HG03097 (cell line): ENCODE measurements around the gene SEMA4C.

Source experiments
- ATAC-seq: cut with Tn5 transposase; IDR thresholded peaks from one replicate; pipeline ENCODE4 v1.9.1; 2021; ENCODE audit not compliant: unreplicated experiment, low FRiP score

The SEMA4C gene

DNA sequence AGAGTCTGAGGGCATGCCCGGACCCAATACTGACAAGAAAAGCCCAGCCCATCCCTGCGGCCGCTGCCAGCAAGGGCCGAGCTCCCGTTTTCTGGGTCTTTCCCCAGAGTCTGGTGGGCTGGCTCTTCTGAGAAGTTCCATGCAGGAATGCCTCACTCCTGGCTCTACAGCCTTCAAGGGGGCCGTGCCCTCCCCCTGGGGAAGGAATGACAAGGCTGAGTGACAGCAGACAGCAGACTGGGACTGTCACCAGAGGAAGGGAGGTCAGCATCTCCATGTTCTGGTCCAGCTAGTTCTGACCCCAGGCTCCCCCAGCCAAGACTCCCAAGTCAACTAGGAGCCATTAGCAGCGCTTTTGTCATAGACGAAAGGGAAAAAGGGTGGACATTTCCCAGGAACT, 13.0 kb upstream of the SEMA4C start:
- ATAC-seq: no peak

GRCh38 chr2:96882230-96882629, 12.3 kb upstream of the SEMA4C start:
- no peak for ATAC-seq

DNA sequence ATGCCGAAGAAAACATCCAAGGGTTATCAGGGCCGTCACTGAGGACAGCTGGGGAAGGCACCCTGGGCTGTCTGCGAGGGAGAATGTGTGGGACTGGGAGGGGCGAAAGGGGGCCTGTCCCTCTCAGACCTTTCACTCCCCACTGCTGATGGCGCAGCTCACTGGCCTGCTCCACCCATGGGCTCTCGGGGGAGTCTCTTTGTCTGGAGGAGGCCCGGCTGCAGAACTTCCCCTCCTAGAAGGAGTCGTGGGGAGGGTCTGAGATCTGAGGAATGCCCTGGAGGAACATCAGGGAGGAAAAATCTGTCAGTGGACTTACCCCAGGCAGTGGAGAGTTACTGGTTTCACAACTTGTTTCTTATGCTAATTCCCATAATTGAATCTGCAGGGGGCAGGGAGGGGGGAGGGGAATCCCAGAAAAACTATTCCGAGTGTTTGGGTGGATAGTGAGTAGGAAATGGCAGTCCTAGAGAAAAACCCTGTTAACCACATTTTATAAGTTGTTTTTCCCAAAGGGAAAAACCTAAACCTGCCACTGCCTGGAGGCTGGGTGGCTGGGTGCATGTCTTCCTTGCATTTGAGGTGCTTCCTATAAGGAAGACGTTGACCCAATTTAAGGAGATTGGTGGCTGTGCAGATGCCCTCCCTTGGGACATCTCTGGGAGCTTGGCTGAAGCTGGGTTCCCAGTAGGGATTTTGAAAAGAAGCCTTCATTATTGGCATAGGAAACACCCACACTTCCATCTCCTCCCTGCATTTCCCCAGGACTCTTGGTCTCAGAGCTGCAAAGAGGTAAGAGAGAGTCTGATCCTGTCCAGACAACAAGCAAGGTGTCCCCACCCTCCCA, 11.7 kb upstream of the SEMA4C start:
- no peak for ATAC-seq

DNA sequence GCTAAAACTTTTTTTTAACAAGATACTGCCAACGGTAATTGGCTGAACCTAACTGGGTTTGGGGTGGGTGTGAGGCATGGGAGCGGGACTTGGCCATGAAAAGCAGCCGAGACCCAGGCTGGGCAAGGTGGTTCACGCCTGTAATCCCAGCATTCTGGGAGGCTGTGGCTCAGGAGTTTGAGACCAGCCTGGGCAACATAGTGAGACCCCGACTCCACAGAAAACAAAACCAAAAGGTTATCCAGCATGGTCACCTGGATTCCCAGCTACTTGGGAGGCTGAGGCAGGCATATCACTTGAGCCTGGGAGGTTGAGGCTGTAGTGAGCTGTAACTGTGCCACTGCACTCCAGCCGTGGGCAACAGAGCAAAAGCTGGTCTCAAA, 11.0 kb upstream of the SEMA4C start:
- ATAC-seq: no peak

- ATAC-seq: no peak
Observed at GRCh38 chr2:96879545-96880040, 9.7 kb upstream of the SEMA4C start.

DNA sequence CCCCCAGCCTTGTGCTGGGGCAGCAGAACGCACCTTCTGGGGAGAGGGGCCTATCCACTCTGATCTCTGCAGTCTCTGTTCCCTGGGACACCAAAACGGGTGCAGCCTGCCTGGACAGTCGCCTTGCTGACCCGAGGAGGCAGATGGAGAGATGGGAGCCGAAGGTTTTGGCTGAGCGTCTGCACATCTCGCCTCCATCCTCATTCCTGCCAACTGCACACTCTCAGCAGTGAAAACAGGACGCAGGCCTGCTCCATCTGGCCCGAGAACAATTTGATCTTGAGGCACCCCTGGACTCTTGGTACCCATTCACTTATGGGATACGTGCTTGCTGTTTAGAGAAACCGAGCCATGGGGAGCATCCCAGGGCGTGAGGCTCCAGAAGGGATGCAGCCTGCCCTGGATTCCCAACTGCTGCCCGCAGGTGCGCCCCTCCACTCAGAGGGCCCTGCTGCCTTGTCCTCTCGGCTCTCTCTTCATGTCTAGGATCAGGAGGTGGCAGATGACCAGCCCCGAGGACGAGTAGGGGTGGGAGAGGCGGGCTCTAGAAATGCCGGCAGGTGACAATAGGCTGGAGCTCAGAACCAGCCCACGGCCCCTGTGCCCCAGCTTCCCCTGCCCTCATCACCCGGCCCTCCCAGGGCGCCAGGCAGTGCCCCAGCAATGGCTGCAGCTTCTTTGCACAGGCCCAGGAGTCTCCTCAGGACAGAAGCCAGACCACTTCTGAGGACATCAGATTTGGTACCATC, 9.1 kb upstream of the SEMA4C start:
- no peak for ATAC-seq

DNA sequence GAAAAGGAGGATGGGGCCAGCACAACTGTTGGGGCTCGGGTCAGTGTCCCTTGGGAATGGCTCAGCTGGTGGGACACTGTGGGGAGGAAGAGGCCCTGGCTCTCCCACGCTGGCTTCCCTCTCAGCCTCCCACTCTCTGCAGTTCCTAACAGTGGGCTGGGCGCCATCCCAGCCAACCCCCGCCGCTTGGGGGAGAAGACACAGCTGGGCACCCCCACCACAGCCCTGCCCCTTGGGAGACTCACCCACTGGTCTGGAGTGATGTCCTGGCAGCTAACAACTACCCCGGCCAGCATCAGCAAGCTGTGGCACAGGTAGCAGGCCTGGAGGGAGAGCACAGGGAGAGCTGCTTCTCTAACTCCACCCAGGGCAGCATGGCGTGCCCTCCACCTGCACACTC, 8.3 kb upstream of the SEMA4C start:
- ATAC-seq: no peak

- no peak for ATAC-seq
Observed at GRCh38 chr2:96877631-96878092, 7.8 kb upstream of the SEMA4C start.

GRCh38 chr2:96877042-96877451, 7.2 kb upstream of the SEMA4C start:
- no peak for ATAC-seq

DNA sequence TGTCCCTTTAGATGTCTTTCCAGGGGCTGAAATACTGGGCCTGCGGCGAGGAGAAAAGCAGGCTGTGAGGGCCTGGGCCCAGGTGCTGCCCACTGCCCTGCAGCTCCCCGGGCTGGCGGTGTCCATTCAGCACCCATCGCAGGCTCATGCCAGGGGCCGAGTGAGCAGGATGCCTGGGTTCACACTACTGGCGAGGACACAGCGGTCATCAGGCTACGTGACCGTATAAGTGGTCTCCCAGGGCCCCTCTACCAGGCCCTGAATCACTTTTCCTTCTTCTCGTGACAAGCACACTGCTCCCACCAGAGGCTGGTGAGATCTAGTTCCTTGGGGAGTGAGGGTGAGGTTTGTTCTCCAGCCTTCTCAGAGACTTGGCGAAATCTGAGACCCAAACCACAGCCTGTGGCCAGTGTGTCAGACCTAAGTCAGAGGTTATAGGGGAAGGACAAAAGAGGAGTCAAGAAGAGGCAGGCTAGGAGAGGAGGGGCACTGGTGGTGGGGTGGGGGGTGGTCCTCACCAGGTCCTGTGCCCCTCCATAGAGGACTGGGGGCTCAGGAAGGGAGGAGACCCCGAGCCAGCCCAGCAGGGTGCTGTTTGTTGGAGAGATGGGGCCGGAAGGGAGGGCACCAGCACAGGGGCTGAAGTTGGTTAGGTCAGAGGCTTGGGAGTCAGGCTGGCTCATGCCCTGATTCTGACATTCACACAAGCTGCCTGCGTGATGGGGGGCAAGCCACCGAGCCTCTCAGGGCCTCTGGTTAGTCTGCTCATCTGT, 6.6 kb upstream of the SEMA4C start:
- no peak for ATAC-seq

DNA sequence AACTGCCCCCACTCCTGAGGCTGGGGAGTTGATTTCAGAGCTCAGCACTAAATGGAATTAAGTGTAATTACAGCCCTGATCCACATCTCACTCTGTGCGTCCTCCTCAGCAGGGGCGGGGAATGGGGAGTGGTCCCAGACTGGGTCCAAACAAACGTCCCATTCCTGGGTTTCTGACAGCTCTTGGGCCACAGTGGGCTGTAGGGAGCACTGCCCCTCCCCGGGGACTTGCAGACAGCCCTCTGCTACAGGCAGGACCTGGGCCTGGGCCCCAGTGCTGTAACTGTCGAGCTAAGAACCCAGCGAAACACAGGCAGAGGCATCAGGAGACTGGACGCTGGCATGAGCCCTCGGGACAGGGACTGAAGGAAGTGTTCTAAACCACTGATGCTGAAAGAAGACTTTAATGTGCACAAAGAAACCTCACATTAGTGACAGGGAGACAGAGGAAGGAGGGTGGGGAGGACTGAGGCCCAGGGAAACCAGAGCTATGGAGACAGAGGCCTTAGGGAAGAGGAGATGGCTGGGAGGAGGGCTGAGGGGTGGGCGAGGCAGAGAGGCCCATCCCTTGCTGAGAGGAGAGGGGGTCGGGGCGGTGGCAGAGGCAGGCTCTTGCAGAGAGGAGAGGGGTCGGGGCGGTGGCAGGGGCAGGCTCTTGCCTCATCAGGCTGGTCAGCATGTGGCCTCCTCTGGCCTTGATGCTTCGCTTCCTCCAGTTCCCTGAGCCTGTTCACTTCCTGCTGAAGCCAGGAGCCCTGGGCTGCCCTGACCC, 5.8 kb upstream of the SEMA4C start:
- ATAC-seq: no peak

DNA sequence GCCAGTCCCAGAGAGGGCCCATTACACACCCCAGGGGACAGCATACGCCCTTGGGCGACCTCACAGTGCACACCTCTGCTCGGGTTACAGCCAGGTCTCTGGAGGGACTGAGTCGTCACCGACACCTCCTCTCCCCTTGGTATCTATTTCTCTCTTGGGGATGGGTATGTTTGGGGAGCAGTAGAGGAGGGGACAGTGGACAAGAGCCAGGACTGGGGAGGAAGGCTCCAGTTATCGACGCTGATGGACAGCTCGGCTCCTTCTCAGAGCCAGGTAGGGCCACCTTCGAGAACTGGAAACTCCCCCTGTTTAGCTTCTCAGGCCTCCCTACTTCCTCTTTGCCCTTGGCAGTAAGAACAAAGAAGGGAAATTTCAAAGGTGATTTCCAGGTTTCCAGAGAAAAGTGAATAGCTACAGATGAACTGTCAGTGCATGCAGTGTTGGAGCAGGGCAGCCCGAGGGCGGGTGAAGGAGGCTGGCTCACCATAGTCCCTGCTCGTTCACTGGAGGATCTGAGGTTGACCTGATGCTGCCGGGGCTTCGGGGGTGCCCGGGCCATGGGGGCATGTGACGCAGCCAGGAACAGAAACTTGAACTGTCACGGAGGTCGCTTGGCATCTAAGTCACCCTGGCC, 4.4 kb upstream of the SEMA4C start:
- no peak for ATAC-seq

DNA sequence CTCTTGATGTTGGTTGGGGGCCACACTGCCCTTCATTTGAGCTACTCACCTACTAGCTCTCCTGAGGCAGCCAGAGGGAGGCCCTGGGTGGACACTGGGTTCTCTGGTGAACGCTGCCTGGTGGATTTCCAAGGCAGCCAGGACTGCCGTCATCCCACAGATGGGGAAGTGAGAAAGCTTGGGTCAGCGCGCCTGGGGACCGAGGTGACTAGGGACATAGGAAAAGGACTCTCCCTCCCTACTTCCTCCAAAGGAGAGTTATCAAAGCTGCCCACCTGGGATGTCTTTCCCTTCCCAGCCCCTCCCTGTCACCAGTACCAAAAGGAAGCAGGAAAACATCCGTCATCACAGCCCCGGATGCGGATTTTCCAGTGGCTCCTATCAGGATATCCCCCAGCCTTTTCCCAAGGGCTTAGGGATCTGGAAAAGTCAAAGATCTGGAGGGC, 3.8 kb upstream of the SEMA4C start:
- no peak for ATAC-seq

GRCh38 chr2:96872591-96873349, 2.9 kb upstream of the SEMA4C start:
- no peak for ATAC-seq

- ATAC-seq: no peak
Observed at GRCh38 chr2:96870626-96871255, 861 bp upstream of the SEMA4C start.

DNA sequence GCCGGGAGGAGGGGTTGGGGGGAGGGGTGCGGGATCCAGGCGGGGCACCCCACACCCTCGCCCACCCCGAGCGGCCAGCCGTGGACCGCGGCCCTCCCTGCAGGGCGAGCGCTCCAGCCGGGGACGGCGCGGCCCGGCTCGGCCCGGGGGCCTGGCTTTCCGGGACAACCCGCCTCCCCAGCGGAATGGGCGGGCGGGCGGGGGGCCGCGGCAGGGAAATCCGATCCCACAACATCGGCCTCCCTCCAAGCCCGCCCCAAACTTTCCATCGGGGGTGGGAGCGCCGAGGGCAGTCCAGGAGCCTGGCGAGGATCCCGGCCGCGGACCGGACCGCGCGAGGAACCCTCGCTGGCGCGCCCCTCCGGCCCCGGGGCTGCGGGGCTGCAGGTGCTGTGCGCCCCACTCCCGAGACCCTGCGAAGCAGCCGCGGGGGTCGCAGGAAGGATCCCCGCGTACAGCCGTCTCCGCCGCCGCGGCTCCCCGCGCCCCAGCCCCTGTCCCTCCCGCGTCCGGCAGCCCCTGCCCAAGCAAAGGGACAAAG, 529 bp downstream of the SEMA4C start:
- ATAC-seq: no peak

DNA sequence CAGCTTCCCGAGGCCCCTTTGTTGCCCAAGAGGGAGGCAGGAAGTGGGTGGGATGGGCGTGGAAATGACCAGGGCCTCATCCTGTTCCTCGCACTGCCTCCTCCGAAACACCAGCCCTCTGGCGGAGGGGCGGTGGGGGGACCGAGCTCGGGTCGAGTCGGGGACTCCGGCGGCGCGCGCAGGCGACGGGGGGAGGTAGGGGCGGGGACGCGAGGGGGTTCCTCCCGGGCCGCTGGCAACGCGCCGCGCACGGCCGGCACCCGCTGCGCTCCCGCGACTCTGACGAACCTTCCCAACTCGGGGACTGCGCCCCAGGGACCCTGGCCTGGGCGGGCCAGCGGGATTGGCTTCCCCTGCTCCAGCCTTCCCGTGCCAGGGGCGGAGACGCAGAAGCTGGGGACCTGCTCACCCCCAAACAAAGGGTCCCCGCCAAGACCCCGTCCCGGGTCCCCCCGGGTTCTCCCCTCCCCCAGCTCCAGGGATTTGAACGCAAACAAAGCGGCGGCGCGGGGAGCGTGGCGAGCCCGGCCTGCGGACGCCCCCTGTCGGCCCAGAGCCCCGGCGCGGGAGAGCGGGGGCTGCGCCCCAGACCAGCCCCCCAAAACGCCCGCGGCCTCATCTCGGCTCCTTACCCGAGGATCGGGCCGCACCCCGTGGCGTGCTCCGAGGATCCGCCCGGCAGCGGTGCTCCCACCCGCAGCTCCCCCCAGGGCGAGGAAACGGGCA, 1.2 kb downstream of the SEMA4C start:
- peak; percentile 39 for ATAC-seq
